DOHH2 (cell line): ENCODE results near the gene NUDT13.

Experiments used
- H3F3A ChIP-seq: fragments of 200-600 bp; sonication (generic), shearing (Covaris generic); 2 replicates; pipeline ENCODE4 v1.6.0; 2016; ENCODE audit warnings: antibody characterized with exemption, mild to moderate bottlenecking; ENCODE audit not compliant: control insufficient read depth, insufficient read depth
- H3K27ac ChIP-seq: fragments of 200-600 bp; sonication (generic); 2 replicates; pipeline ENCODE4 v1.5.1; 2014; ENCODE audit warnings: low read depth, mild to moderate bottlenecking, low read length, moderate library complexity
- H3K27me3 ChIP-seq: fragments of 200-600 bp; sonication (generic); 2 replicates; pipeline ENCODE4 v1.6.1; 2014; ENCODE audit warnings: mild to moderate bottlenecking, low read length, mixed read lengths; ENCODE audit not compliant: control insufficient read depth
- H3K36me3 ChIP-seq: fragments of 200-600 bp; sonication (generic); 2 replicates; pipeline ENCODE4 v1.6.1; 2014; ENCODE audit warnings: mild to moderate bottlenecking, low read length, moderate library complexity, mixed read lengths; ENCODE audit not compliant: control insufficient read depth
- H3K4me1 ChIP-seq: fragments of 200-600 bp; sonication (generic); 2 replicates; pipeline ENCODE4 v1.6.1; 2014; ENCODE audit warnings: mild to moderate bottlenecking, low read length, mixed read lengths; ENCODE audit not compliant: control insufficient read depth
- H3K4me2 ChIP-seq: fragments of 200-600 bp; sonication (generic); 2 replicates; pipeline ENCODE4 v1.6.0; 2014; ENCODE audit warnings: mild to moderate bottlenecking, low read length, moderate library complexity
- H3K4me3 ChIP-seq: fragments of 200-600 bp; sonication (generic); 2 replicates; pipeline ENCODE4 v1.5.1; 2014; ENCODE audit warnings: mild to moderate bottlenecking, low read length, mixed read lengths
- H3K79me2 ChIP-seq: fragments of 200-600 bp; sonication (generic); 2 replicates; pipeline ENCODE4 v1.6.1; 2014; ENCODE audit warnings: mild to moderate bottlenecking, low read length, mixed read lengths; ENCODE audit not compliant: control insufficient read depth
- H3K9me2 ChIP-seq: fragments of 200-600 bp; sonication (generic); replicated peaks from 2 replicates; pipeline ENCODE4 v1.6.1; 2014; ENCODE audit warnings: mild to moderate bottlenecking, low read length, mixed read lengths; ENCODE audit not compliant: control insufficient read depth
- H3K9me3 ChIP-seq: fragments of 200-600 bp; sonication (generic); 2 replicates; pipeline ENCODE4 v1.6.1; 2014; ENCODE audit warnings: antibody characterized with exemption, low read length, mixed read lengths; ENCODE audit not compliant: control insufficient read depth, insufficient read depth
- H4K20me1 ChIP-seq: fragments of 200-600 bp; sonication (generic); 2 replicates; pipeline ENCODE4 v1.6.0; 2014; ENCODE audit warnings: low read depth, mild to moderate bottlenecking, antibody characterized with exemption, low read length, moderate library complexity; ENCODE audit not compliant: control insufficient read depth, insufficient read depth
- EZH2phosphoT487 ChIP-seq: fragments of 200-600 bp; sonication (generic); IDR thresholded peaks from 2 replicates; pipeline ENCODE4 v1.6.1; 2017; ENCODE audit warnings: borderline replicate concordance, mild to moderate bottlenecking, antibody characterized with exemption, low read length, moderate library complexity, mixed read lengths
- TF ChIP-seq, protein P1 (sequence below): fragments of 200-600 bp; sonication (generic); IDR thresholded peaks from one replicate; pipeline ENCODE4 v1.5.1; 2014; ENCODE audit warnings: antibody characterized with exemption, mild to moderate bottlenecking, low read depth, low read length; ENCODE audit not compliant: poor library complexity, severe bottlenecking

Gene NUDT13

GRCh38 chr10:73095481-73096021, 14.7 kb upstream of the NUDT13 start:
- Histone ChIP-seq H3K36me3 (peaks cover 23% of the 10 kb centered on the region), H3K9me3 (no peaks in the 10 kb centered on the region), H3K27me3 (no peaks in the 10 kb centered on the region), H3K9me2 (no peaks in the 10 kb centered on the region), H3K4me1 (peaks cover 26% of the 10 kb centered on the region), H3K4me2 (peak overlapping the region; percentile 72), H3F3A (peaks cover 4% of the 10 kb centered on the region), H3K27ac (peak overlapping the region; percentile 61), H4K20me1 (peaks cover 23% of the 10 kb centered on the region), H3K4me3 (peak overlapping the region; percentile 84), H3K79me2 (peaks cover 58% of the 10 kb centered on the region)
- TF ChIP-seq EZH2phosphoT487 = no peak
- TF ChIP-seq, protein P1, sequence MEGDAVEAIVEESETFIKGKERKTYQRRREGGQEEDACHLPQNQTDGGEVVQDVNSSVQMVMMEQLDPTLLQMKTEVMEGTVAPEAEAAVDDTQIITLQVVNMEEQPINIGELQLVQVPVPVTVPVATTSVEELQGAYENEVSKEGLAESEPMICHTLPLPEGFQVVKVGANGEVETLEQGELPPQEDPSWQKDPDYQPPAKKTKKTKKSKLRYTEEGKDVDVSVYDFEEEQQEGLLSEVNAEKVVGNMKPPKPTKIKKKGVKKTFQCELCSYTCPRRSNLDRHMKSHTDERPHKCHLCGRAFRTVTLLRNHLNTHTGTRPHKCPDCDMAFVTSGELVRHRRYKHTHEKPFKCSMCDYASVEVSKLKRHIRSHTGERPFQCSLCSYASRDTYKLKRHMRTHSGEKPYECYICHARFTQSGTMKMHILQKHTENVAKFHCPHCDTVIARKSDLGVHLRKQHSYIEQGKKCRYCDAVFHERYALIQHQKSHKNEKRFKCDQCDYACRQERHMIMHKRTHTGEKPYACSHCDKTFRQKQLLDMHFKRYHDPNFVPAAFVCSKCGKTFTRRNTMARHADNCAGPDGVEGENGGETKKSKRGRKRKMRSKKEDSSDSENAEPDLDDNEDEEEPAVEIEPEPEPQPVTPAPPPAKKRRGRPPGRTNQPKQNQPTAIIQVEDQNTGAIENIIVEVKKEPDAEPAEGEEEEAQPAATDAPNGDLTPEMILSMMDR = no peak

- Histone ChIP-seq H4K20me1 (peaks cover 23% of the 10 kb centered on the region), H3K27me3 (no peaks in the 10 kb centered on the region), H3K36me3 (peaks cover 22% of the 10 kb centered on the region), H3K27ac (peak overlapping the region; percentile 61), H3F3A (peaks cover 4% of the 10 kb centered on the region), H3K4me3 (peak overlapping the region; percentile 84), H3K79me2 (peaks cover 54% of the 10 kb centered on the region), H3K4me1 (peaks cover 26% of the 10 kb centered on the region), H3K9me2 (no peaks in the 10 kb centered on the region), H3K4me2 (peak overlapping the region; percentile 72), H3K9me3 (no peaks in the 10 kb centered on the region)
- TF ChIP-seq EZH2phosphoT487 = no peak
- TF ChIP-seq, protein P1 = no peak
Observed at GRCh38 chr10:73096041-73096448, 14.2 kb upstream of the NUDT13 start.

- peak within 1 kb of the TSS; percentile 61 for H3K27ac ChIP-seq
- H3K36me3 ChIP-seq = peaks cover 16% of the 10 kb centered on the region
- no peaks in the 10 kb centered on the region for H3K9me2 ChIP-seq
- H3K79me2 ChIP-seq = peaks cover 47% of the 10 kb centered on the region
- H3K4me2 ChIP-seq = peak within 1 kb of the TSS; percentile 72
- TF ChIP-seq EZH2phosphoT487 = no peak
- TF ChIP-seq, protein P1 = peak; percentile 69
- peak within 1 kb of the TSS; percentile 84 for H3K4me3 ChIP-seq
- peaks cover 22% of the 10 kb centered on the region for H4K20me1 ChIP-seq
- H3K27me3 ChIP-seq = no peaks in the 10 kb centered on the region
- H3K9me3 ChIP-seq = no peaks in the 10 kb centered on the region
- H3K4me1 ChIP-seq = peaks cover 25% of the 10 kb centered on the region
- H3F3A ChIP-seq = peaks cover 4% of the 10 kb centered on the region
Observed at GRCh38 chr10:73096449-73097304, 13.6 kb upstream of the NUDT13 start, which contains the start of gene P4HA1. TSS of gene P4HA1 (minus strand) at chr10:73096866. CDS start at chr10:73074883, 21,983 bp downstream.
